Osteocyte (in vitro differentiated cells): ENCODE measurements around the gene ADAR. TPM values are rescaled to one million over a fixed set of nuclear protein-coding genes. Genes with fewer than 3 reads are reported as not detected.

Source experiments
- DNase-seq: peaks from one replicate; pipeline ENCODE4 v3.0.0; 2021; ENCODE audit warnings: mixed read lengths; ENCODE audit not compliant: unreplicated experiment; ENCODE audit errors: extremely low spot score
- H3K27ac Mint-ChIP-seq: one replicate; pipeline ENCODE4 v1.8.0; 2021; ENCODE audit warnings: mild to moderate bottlenecking, mixed read lengths; ENCODE audit not compliant: unreplicated experiment
- H3K27me3 Mint-ChIP-seq: one replicate; pipeline ENCODE4 v1.8.0; 2021; ENCODE audit warnings: mixed read lengths; ENCODE audit not compliant: unreplicated experiment
- H3K36me3 Mint-ChIP-seq: one replicate; pipeline ENCODE4 v1.8.0; 2021; ENCODE audit warnings: mixed read lengths; ENCODE audit not compliant: unreplicated experiment
- H3K4me1 Mint-ChIP-seq: one replicate; pipeline ENCODE4 v1.8.0; 2021; ENCODE audit warnings: mixed read lengths; ENCODE audit not compliant: unreplicated experiment
- H3K4me3 Mint-ChIP-seq: one replicate; pipeline ENCODE4 v1.8.0; 2021; ENCODE audit warnings: mild to moderate bottlenecking, moderate library complexity, mixed read lengths; ENCODE audit not compliant: unreplicated experiment
- H3K9me3 Mint-ChIP-seq: one replicate; pipeline ENCODE4 v1.8.0; 2021; ENCODE audit warnings: mixed read lengths; ENCODE audit not compliant: unreplicated experiment
- CTCF ChIP-seq: fragments of 200-600 bp; sonication (generic); IDR thresholded peaks from 2 replicates; pipeline ENCODE4 v1.5.0; 2021; ENCODE audit warnings: antibody characterized with exemption, mild to moderate bottlenecking, moderate library complexity
- total RNA-seq: library from RNA; stranded (reverse); gene quantifications from 2 replicates; pipeline ENCODE4 v1.2.1, GENCODE V29; 2021

ADAR gene
- total RNA-seq, 1 donor from 2014 or later, result 188 TPM

GRCh38 chr1:154539486-154540483 lies 68.2 kb downstream of the ADAR start:
- no peak for DNase-seq
- H3K4me3 Mint-ChIP-seq, result no peak overlapping the region
- peaks cover 54% of the 10 kb centered on the region for H3K27me3 Mint-ChIP-seq
- TF ChIP-seq CTCF, result no peak
- peaks cover 3% of the 10 kb centered on the region for H3K36me3 Mint-ChIP-seq
- no peaks in the 10 kb centered on the region for H3K4me1 Mint-ChIP-seq
- H3K9me3 Mint-ChIP-seq, result peaks cover 4% of the 10 kb centered on the region
- no peak overlapping the region for H3K27ac Mint-ChIP-seq

- no peak for DNase-seq
- Mint-ChIP-seq H3K4me1 (no peaks in the 10 kb centered on the region), H3K36me3 (peaks cover 3% of the 10 kb centered on the region), H3K4me3 (no peak overlapping the region), H3K27me3 (peaks cover 55% of the 10 kb centered on the region), H3K9me3 (peaks cover 4% of the 10 kb centered on the region), H3K27ac (no peak overlapping the region)
- no peak for TF ChIP-seq CTCF
Observed at GRCh38 chr1:154536570-154536969, 71.4 kb downstream of the ADAR start.

GRCh38 chr1:154533952-154534844 lies 73.8 kb downstream of the ADAR start:
- H3K4me1 Mint-ChIP-seq, result no peaks in the 10 kb centered on the region
- peaks cover 4% of the 10 kb centered on the region for H3K9me3 Mint-ChIP-seq
- H3K27me3 Mint-ChIP-seq, result peaks cover 38% of the 10 kb centered on the region
- no peak overlapping the region for H3K4me3 Mint-ChIP-seq
- TF ChIP-seq CTCF, result peak; percentile 53
- no peak for DNase-seq
- no peak overlapping the region for H3K27ac Mint-ChIP-seq
- H3K36me3 Mint-ChIP-seq, result peaks cover 3% of the 10 kb centered on the region

Other genes with a start within 250 kb of the ADAR start
- gene IL6R, start 202.8 kb downstream of the ADAR start, total RNA-seq, result 10.4 and 12.4 TPM in 2 replicates
- not detected in 2 replicates for gene TDRD10, start 106.0 kb downstream of the ADAR start, total RNA-seq
- not detected in 2 replicates for gene SHE, start 105.8 kb downstream of the ADAR start, total RNA-seq
- 77.3 and 82.1 TPM in 2 replicates for gene UBE2Q1, start 49.5 kb downstream of the ADAR start, total RNA-seq
- gene CHRNB2, start 40.4 kb downstream of the ADAR start, total RNA-seq, result 0.10 and 0.27 TPM in 2 replicates